ENCODE results near the gene DYNLT2. TPM values are rescaled to one million over a fixed set of nuclear protein-coding genes. Genes with fewer than 3 reads are reported as not detected.
A peak's percentile ranks its signal among the peaks of the same experiment; 100 is the strongest.

DYNLT2 gene
- total RNA-seq, 1 donor from 2014 or later, result 0.62 TPM

- no peak for DNase-seq
- no peak for ATAC-seq
- intact Hi-C loops (cut with micrococcal nuclease), result no loop called here
Measured at GRCh38 chr6:169746556-169746955, 4.8 kb downstream of the DYNLT2 start.

- intact Hi-C loops (cut with micrococcal nuclease), result no loop called here
- ATAC-seq, result no peak
- no peak for DNase-seq
Measured at GRCh38 chr6:169745405-169745804, 6.0 kb downstream of the DYNLT2 start.

GRCh38 chr6:169741344-169741743 lies 10.0 kb downstream of the DYNLT2 start:
- intact Hi-C loops (cut with micrococcal nuclease), result no loop called here
- DNase-seq (no peak), ATAC-seq (no peak)

- DNase-seq (no peak), ATAC-seq (no peak)
- intact Hi-C loops (cut with micrococcal nuclease), result no loop called here
Measured at GRCh38 chr6:169738976-169739529, 12.3 kb downstream of the DYNLT2 start.

- peak; percentile 35 for ATAC-seq
- DNase-seq, result no peak
- intact Hi-C loops (cut with micrococcal nuclease), result no loop called here
Measured at GRCh38 chr6:169738204-169738975, 13.0 kb downstream of the DYNLT2 start.

- ATAC-seq (no peak), DNase-seq (no peak)
- intact Hi-C loops (cut with micrococcal nuclease), result no loop called here
Measured at GRCh38 chr6:169729961-169730360, 21.4 kb downstream of the DYNLT2 start.

GRCh38 chr6:169726963-169727362 lies 24.4 kb downstream of the DYNLT2 start:
- no peak for ATAC-seq
- intact Hi-C loops (cut with micrococcal nuclease), result no loop called here
- no peak for DNase-seq

GRCh38 chr6:169726049-169726400 lies 25.3 kb downstream of the DYNLT2 start:
- no peak for ATAC-seq
- DNase-seq, result no peak
- intact Hi-C loops (cut with micrococcal nuclease), result no loop called here

GRCh38 chr6:169725125-169726048 lies 26.0 kb downstream of the DYNLT2 start:
- intact Hi-C loops (cut with micrococcal nuclease), result no loop called here
- ATAC-seq, result peak; percentile 31
- peak; percentile 55 for DNase-seq

- intact Hi-C loops (cut with micrococcal nuclease), result no loop called here
- ATAC-seq (peak; percentile 53), DNase-seq (peak; percentile 66)
Measured at GRCh38 chr6:169724494-169725124, 26.8 kb downstream of the DYNLT2 start, which contains the start of gene PHF10. TSS of gene PHF10 (minus strand) at chr6:169724500. CDS start at chr6:169723931, 569 bp downstream.

- peak; percentile 35 for ATAC-seq
- intact Hi-C loops (cut with micrococcal nuclease), result no loop called here
- peak; percentile 69 for DNase-seq
Measured at GRCh38 chr6:169723991-169724493, 27.3 kb downstream of the DYNLT2 start.

- intact Hi-C loops (cut with micrococcal nuclease), result no loop called here
- ATAC-seq, result peak; percentile 85
- peak; percentile 91 for DNase-seq
Measured at GRCh38 chr6:169723200-169723909, 28.0 kb downstream of the DYNLT2 start.

GRCh38 chr6:169722362-169723199 lies 28.8 kb downstream of the DYNLT2 start:
- peak; percentile 69 for ATAC-seq
- peak; percentile 65 for DNase-seq
- intact Hi-C loops (cut with micrococcal nuclease), result no loop called here

- DNase-seq, result no peak
- no peak for ATAC-seq
- intact Hi-C loops (cut with micrococcal nuclease), result no loop called here
Measured at GRCh38 chr6:169720207-169720855, 31.0 kb downstream of the DYNLT2 start.

GRCh38 chr6:169719117-169719516 lies 32.3 kb downstream of the DYNLT2 start:
- DNase-seq (no peak), ATAC-seq (no peak)
- intact Hi-C loops (cut with micrococcal nuclease), result no loop called here

GRCh38 chr6:169714595-169714994 lies 36.8 kb downstream of the DYNLT2 start:
- intact Hi-C loops (cut with micrococcal nuclease), result no loop called here
- DNase-seq (no peak), ATAC-seq (no peak)

- intact Hi-C loops (cut with micrococcal nuclease), result no loop called here
Measured at GRCh38 chr6:169714178-169714577, 37.2 kb downstream of the DYNLT2 start.

More at GRCh38 chr6:169714178-169714577, 37.2 kb downstream of the DYNLT2 start:
- ATAC-seq (no peak), DNase-seq (no peak)

Data from left ventricle myocardium superior (tissue), 1 donor.